H1 (cell line): ENCODE measurements around the gene ODC1.

Experiments
- CHD2 ChIP-seq: IDR thresholded peaks from 2 replicates; pipeline ENCODE4 v1.6.1; 2012; ENCODE audit warnings: low read length, improper control_type of control experiment
- CTCF ChIP-seq, 3 experiments: IDR thresholded peaks; 1 replicate in 2 of 3; 2 replicates in 1 of 3; pipeline versions ENCODE4 v1.5.1 to v1.6.1; 2011; ENCODE audit warnings: low read length in 3 of 3, mild to moderate bottlenecking in 3 of 3, inconsistent platforms in 2 of 3, low read depth in 1 of 3, moderate library complexity in 1 of 3; ENCODE audit not compliant: insufficient read depth in 1 of 3; ENCODE audit errors: control extremely low read depth in 1 of 3
- GABPA ChIP-seq: IDR thresholded peaks from 2 replicates; pipeline ENCODE4 v1.6.1; 2011; ENCODE audit warnings: mild to moderate bottlenecking, low read length, moderate library complexity, borderline replicate concordance; ENCODE audit not compliant: insufficient read depth
- JUN ChIP-seq: IDR thresholded peaks from 2 replicates; pipeline ENCODE4 v1.6.1; 2011; ENCODE audit warnings: low read depth, mild to moderate bottlenecking, improper control_type of control experiment, low read length
- KDM5A ChIP-seq: fragments of 200-600 bp; IDR thresholded peaks from 2 replicates; pipeline ENCODE4 v1.7.1; 2012; ENCODE audit warnings: mild to moderate bottlenecking, low read length, inconsistent platforms, mixed read lengths
- POLR2A ChIP-seq, 2 experiments: IDR thresholded peaks; 1 replicate in 1 of 2; 2 replicates in 1 of 2; pipeline ENCODE4 v1.6.1; 2011; ENCODE audit warnings: low read depth in 2 of 2, low read length in 2 of 2, mild to moderate bottlenecking in 2 of 2; ENCODE audit errors: control extremely low read depth in 1 of 2
- POLR2AphosphoS5 ChIP-seq: IDR thresholded peaks from 2 replicates; pipeline ENCODE4 v1.6.1; 2011; ENCODE audit warnings: low read depth, low read length
- TCF12 ChIP-seq: IDR thresholded peaks from 2 replicates; pipeline ENCODE4 v1.6.1; 2011; ENCODE audit warnings: low read depth, mild to moderate bottlenecking, low read length
- ZNF274 ChIP-seq: IDR thresholded peaks from 2 replicates; pipeline ENCODE4 v1.7.0; 2012; ENCODE audit warnings: low read length, borderline replicate concordance; ENCODE audit errors: extremely low read depth
- TF ChIP-seq, protein P1 (sequence below): IDR thresholded peaks from 2 replicates; pipeline ENCODE4 v1.6.1; 2011; ENCODE audit warnings: low read length, improper control_type of control experiment
- TF ChIP-seq, protein P2 (sequence below): IDR thresholded peaks from 2 replicates; pipeline ENCODE4 v1.6.1; 2012; ENCODE audit warnings: inconsistent platforms

DNA sequence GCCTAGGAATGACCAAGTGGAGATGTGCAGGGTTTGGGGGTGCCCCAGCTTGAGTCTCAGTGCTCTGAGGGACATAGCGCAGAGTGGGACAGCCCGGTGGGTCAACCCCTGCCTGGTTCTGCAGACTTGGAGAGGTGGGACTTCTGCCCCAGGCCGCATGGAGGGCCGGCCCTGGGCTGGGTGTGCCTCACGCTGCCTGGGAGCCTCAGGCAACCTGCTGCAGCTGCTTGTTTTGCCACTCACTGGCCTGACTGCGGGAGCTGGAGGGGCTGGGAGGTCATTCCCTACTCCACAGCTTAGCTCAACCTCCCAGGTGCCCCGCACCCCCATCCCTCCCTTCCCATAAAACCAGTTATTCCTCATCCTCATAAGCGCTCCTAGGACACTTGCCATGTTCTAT is 33.1 kb downstream of the ODC1 start:
- no peak for TF ChIP-seq CTCF (IDR thresholded peaks at IDR 0.05; ENCODE audit: control extremely low read depth in 1 of 3, insufficient read depth in 1 of 3, low read depth in 1 of 3, low read length in 3 of 3)
- no peak for TF ChIP-seq POLR2A (IDR thresholded peaks at IDR 0.05; ENCODE audit: control extremely low read depth in 1 of 2, low read depth in 2 of 2, low read length in 2 of 2)
- TF ChIP-seq TCF12: no peak
- TF ChIP-seq CHD2: no peak
- TF ChIP-seq JUN: no peak
- TF ChIP-seq, protein P1, sequence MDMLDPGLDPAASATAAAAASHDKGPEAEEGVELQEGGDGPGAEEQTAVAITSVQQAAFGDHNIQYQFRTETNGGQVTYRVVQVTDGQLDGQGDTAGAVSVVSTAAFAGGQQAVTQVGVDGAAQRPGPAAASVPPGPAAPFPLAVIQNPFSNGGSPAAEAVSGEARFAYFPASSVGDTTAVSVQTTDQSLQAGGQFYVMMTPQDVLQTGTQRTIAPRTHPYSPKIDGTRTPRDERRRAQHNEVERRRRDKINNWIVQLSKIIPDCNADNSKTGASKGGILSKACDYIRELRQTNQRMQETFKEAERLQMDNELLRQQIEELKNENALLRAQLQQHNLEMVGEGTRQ: no peak
- no peak for TF ChIP-seq KDM5A
- TF ChIP-seq ZNF274: no peak
- TF ChIP-seq POLR2AphosphoS5: no peak
- TF ChIP-seq GABPA: no peak
- TF ChIP-seq, protein P2, sequence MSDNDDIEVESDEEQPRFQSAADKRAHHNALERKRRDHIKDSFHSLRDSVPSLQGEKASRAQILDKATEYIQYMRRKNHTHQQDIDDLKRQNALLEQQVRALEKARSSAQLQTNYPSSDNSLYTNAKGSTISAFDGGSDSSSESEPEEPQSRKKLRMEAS: no peak
